Measurements from ENCODE around the gene MICALL2. TPM values are rescaled to one million over a fixed set of nuclear protein-coding genes. Genes with fewer than 3 reads are reported as not detected.

The MICALL2 gene
- total RNA-seq, 1 donor from 2014 or later = 3.1 TPM

DNA sequence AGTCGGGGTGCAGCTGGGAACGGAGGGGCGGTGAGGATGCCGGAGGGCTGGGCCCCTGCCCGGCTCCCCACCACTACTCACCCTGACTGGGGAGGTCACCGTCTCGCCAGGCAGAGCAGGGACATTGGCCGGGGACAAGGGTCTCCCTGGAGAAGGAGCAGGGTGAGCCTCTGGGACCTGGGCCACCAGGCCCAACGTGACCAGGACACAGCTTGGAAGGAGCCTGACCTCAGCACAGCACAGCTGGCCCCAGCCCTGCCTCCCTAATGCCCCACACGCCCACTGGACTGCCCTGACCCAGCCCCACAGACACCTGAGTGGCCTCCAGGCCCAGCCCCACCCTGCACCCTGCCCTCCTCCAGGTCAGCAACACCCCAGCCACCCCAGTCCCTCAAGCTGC is 21.1 kb downstream of the MICALL2 start:
- Histone ChIP-seq H3K27ac (ENCODE audit: low read depth, low read length) (no peak overlapping the region), H3K9me3 (ENCODE audit: control insufficient read depth in 3 of 3, low read length in 3 of 3) (no peaks in the 10 kb centered on the region), H3K4me1 (ENCODE audit: control insufficient read depth in 3 of 3, insufficient read depth in 3 of 3, low read length in 3 of 3) (no peaks in the 10 kb centered on the region), H3K27me3 (ENCODE audit: control insufficient read depth in 3 of 3, insufficient read depth in 3 of 3, low read length in 3 of 3) (no peaks in the 10 kb centered on the region), H3K9ac (ENCODE audit: low read depth in 1 of 3, low read length in 3 of 3) (no peak overlapping the region), H3K4me3 (ENCODE audit: low read length in 3 of 3) (no peak overlapping the region), H3K36me3 (ENCODE audit: control insufficient read depth in 3 of 3, insufficient read depth in 3 of 3, low read length in 3 of 3) (peaks cover 0 to 14% (median 7%) of the 10 kb centered on the region in 3 donors)

GRCh38 chr7:1437155-1437880 is 22.0 kb downstream of the MICALL2 start:
- no peaks in the 10 kb centered on the region for H3K9me3 ChIP-seq (ENCODE audit: control insufficient read depth in 3 of 3, low read length in 3 of 3)
- peaks cover 0 to under 1% (median 0%) of the 10 kb centered on the region in 3 donors for H3K4me1 ChIP-seq (ENCODE audit: control insufficient read depth in 3 of 3, insufficient read depth in 3 of 3, low read length in 3 of 3)
- H3K27me3 ChIP-seq (ENCODE audit: control insufficient read depth in 3 of 3, insufficient read depth in 3 of 3, low read length in 3 of 3) = peaks cover 0 to 2% (median 1%) of the 10 kb centered on the region in 3 donors
- H3K36me3 ChIP-seq (ENCODE audit: control insufficient read depth in 3 of 3, insufficient read depth in 3 of 3, low read length in 3 of 3) = peaks cover 0 to 14% (median 7%) of the 10 kb centered on the region in 3 donors
- H3K27ac ChIP-seq (ENCODE audit: low read depth, low read length) = no peak overlapping the region
- H3K4me3 ChIP-seq (ENCODE audit: low read length in 3 of 3) = no peak overlapping the region
- H3K9ac ChIP-seq (ENCODE audit: low read depth in 1 of 3, low read length in 3 of 3) = no peak overlapping the region

DNA sequence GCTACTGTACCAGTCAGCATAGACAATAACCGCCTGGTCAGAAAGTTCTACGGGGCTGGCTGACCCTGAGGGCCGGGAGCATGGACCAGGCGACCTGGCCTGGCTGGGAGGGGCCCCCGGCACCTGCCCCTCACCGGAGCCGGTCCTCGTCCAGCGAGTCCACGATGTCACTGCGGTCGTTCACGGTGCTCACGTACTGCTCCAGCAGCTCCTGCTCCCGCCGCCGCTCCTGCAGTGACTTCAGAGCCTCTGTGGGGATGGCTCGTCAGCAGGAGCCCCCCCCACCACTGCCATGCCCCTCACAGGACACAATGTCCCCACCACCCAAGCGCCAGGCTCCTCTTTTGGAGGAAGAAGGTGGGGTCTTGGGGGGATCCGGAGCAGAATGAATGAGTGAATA is 22.7 kb downstream of the MICALL2 start:
- Histone ChIP-seq H3K9me3 (ENCODE audit: control insufficient read depth in 3 of 3, low read length in 3 of 3) (no peaks in the 10 kb centered on the region), H3K4me3 (ENCODE audit: low read length in 3 of 3) (no peak overlapping the region), H3K27ac (ENCODE audit: low read depth, low read length) (no peak overlapping the region), H3K27me3 (ENCODE audit: control insufficient read depth in 3 of 3, insufficient read depth in 3 of 3, low read length in 3 of 3) (peaks cover 4 to 7% (median 6%) of the 10 kb centered on the region in 3 donors), H3K4me1 (ENCODE audit: control insufficient read depth in 3 of 3, insufficient read depth in 3 of 3, low read length in 3 of 3) (peaks cover 0 to 5% (median 0%) of the 10 kb centered on the region in 3 donors), H3K9ac (ENCODE audit: low read depth in 1 of 3, low read length in 3 of 3) (no peak overlapping the region), H3K36me3 (ENCODE audit: control insufficient read depth in 3 of 3, insufficient read depth in 3 of 3, low read length in 3 of 3) (peaks cover 0 to 14% (median 4%) of the 10 kb centered on the region in 3 donors)

GRCh38 chr7:1434891-1435670 is 24.2 kb downstream of the MICALL2 start:
- H3K9ac ChIP-seq (ENCODE audit: low read depth in 1 of 3, low read length in 3 of 3) = no peak overlapping the region
- no peak overlapping the region for H3K27ac ChIP-seq (ENCODE audit: low read depth, low read length)

DNA sequence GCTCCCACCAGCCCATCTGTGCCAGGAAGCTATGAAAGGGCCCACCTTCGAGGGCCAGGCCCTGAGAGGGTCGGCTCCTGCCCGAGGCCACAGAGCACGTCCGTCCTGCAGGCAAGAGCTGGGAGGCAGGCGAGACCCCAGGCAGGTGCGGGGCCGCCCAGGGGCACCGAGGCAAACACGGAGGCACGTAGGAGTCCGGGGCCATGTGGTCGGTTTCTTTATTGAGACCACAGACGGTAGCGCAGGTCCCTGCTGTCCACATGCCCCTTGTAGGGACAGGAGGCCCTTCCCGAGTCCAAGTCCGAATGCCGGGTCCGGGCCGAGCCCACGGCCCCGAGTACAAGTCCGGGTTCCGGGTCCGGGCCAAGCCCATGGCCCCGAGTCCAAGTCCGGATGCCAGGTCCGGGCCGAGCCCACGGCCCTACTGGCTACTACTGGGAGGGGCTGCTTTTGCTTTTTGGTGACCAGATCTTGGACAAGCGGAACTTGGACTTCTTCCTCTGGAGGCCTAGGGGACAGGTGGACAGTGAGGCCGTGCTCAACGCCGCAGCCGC is 25.0 kb downstream of the MICALL2 start:
- Histone ChIP-seq H3K9me3 (ENCODE audit: control insufficient read depth in 3 of 3, low read length in 3 of 3) (no peaks in the 10 kb centered on the region), H3K27me3 (ENCODE audit: control insufficient read depth in 3 of 3, insufficient read depth in 3 of 3, low read length in 3 of 3) (peaks cover 21 to 27% (median 26%) of the 10 kb centered on the region in 3 donors), H3K4me1 (ENCODE audit: control insufficient read depth in 3 of 3, insufficient read depth in 3 of 3, low read length in 3 of 3) (peaks cover 0 to 5% (median 0%) of the 10 kb centered on the region in 3 donors), H3K36me3 (ENCODE audit: control insufficient read depth in 3 of 3, insufficient read depth in 3 of 3, low read length in 3 of 3) (peaks cover 0 to 4% (median 2%) of the 10 kb centered on the region in 3 donors), H3K27ac (ENCODE audit: low read depth, low read length) (no peak overlapping the region), H3K4me3 (ENCODE audit: low read length in 3 of 3) (no peak overlapping the region), H3K9ac (ENCODE audit: low read depth in 1 of 3, low read length in 3 of 3) (no peak overlapping the region)

More at GRCh38 chr7:1434891-1435670, 24.2 kb downstream of the MICALL2 start:
- Histone ChIP-seq H3K36me3 (ENCODE audit: control insufficient read depth in 3 of 3, insufficient read depth in 3 of 3, low read length in 3 of 3) (peaks cover 0 to 10% (median 2%) of the 10 kb centered on the region in 3 donors), H3K27me3 (ENCODE audit: control insufficient read depth in 3 of 3, insufficient read depth in 3 of 3, low read length in 3 of 3) (peaks cover 14 to 19% (median 17%) of the 10 kb centered on the region in 3 donors), H3K4me3 (ENCODE audit: low read length in 3 of 3) (no peak overlapping the region), H3K4me1 (ENCODE audit: control insufficient read depth in 3 of 3, insufficient read depth in 3 of 3, low read length in 3 of 3) (peaks cover 0 to 5% (median 0%) of the 10 kb centered on the region in 3 donors), H3K9me3 (ENCODE audit: control insufficient read depth in 3 of 3, low read length in 3 of 3) (no peaks in the 10 kb centered on the region)

DNA sequence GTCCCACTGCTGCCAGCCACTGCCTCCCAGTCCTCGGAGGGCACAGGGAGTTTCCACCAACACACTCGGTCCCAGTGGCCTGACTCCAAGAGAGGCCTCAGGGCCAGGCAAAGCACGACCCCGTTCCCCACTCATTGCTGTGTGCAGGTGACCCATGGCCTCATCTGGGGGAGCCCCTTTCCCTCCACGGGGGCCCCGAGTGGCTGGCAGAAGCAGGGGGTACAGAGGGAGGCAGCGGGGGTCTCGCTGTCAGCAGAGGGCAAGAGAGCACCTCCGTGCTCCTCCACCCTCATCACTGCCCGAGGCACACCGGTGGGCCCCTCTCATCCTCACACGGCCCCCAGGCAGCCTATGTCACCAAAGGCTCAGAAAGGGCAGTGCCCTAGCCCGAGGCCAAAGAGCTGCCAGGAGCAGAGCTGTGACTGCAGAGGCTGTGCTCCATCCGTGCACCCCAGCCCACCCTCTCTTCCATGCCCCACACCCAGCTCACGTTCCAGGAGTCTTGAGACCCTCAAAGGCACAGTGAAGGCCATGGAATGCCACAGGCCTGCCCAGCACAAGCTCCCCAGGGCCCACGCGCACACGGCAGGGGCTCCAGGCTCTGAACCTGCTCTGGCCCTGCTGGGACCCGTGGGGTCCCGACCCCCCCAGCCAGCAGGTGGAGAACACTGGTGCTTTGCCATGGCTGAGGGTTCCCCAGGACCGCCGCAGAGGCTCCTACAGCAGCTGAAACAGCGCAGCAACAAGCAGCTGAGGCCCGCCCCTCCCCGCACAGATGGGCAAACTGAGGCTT is 25.9 kb downstream of the MICALL2 start:
- no peak overlapping the region for H3K4me3 ChIP-seq (ENCODE audit: low read length in 3 of 3)
- H3K4me1 ChIP-seq (ENCODE audit: control insufficient read depth in 3 of 3, insufficient read depth in 3 of 3, low read length in 3 of 3) = peaks cover 0 to 5% (median 0%) of the 10 kb centered on the region in 3 donors
- H3K27me3 ChIP-seq (ENCODE audit: control insufficient read depth in 3 of 3, insufficient read depth in 3 of 3, low read length in 3 of 3) = peaks cover 26 to 35% (median 32%) of the 10 kb centered on the region in 3 donors
- no peak overlapping the region for H3K27ac ChIP-seq (ENCODE audit: low read depth, low read length)
- peaks cover 0 to 3% (median 2%) of the 10 kb centered on the region in 3 donors for H3K36me3 ChIP-seq (ENCODE audit: control insufficient read depth in 3 of 3, insufficient read depth in 3 of 3, low read length in 3 of 3)
- no peaks in the 10 kb centered on the region for H3K9me3 ChIP-seq (ENCODE audit: control insufficient read depth in 3 of 3, low read length in 3 of 3)
- no peak overlapping the region for H3K9ac ChIP-seq (ENCODE audit: low read depth in 1 of 3, low read length in 3 of 3)

GRCh38 chr7:1432411-1433082 is 26.7 kb downstream of the MICALL2 start:
- peaks cover 0 to 3% (median 0%) of the 10 kb centered on the region in 3 donors for H3K36me3 ChIP-seq (ENCODE audit: control insufficient read depth in 3 of 3, insufficient read depth in 3 of 3, low read length in 3 of 3)
- no peak overlapping the region for H3K9ac ChIP-seq (ENCODE audit: low read depth in 1 of 3, low read length in 3 of 3)
- H3K27ac ChIP-seq (ENCODE audit: low read depth, low read length) = no peak overlapping the region
- no peaks in the 10 kb centered on the region for H3K9me3 ChIP-seq (ENCODE audit: control insufficient read depth in 3 of 3, low read length in 3 of 3)
- H3K27me3 ChIP-seq (ENCODE audit: control insufficient read depth in 3 of 3, insufficient read depth in 3 of 3, low read length in 3 of 3) = peaks cover 26 to 36% (median 32%) of the 10 kb centered on the region in 3 donors
- H3K4me1 ChIP-seq (ENCODE audit: control insufficient read depth in 3 of 3, insufficient read depth in 3 of 3, low read length in 3 of 3) = peaks cover 0 to 5% (median 0%) of the 10 kb centered on the region in 3 donors
- H3K4me3 ChIP-seq (ENCODE audit: low read length in 3 of 3) = no peak overlapping the region

DNA sequence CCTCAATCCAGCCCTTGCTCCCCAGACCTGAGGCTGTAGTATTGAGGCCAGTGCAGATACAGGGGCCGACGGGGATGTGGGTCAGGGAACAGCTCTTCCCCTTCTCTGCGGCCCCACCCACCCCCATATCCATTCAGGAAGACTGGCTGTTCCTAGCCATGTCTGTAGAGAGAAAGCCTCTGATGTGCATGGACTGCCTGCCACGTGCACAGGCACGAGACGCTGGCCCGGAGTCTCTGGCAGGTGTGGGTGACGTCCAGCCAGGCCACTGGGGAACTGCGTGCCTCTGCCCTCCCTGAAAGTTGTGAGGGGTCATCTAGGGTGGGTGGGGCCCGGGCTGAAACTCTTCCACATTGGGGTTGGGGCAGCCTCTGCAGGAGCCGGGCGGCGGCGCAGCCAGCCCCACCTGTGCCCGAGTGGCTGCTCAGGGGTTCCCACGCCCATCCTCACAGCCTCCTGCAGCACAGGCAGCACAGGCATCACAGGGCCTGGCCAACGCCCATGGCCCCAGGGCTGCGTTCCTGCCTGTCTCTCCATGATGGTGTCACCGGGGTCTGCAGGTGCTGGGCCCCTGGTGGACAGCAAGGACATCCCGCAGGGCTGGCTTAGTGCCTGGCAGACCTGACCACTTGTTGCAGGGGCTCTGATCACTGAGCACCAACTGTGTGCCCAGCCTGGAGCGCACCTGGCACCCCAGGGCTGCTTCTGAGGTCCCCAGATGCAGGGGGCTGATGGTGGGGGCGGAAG is 27.5 kb downstream of the MICALL2 start:
- H3K9me3 ChIP-seq (ENCODE audit: control insufficient read depth in 3 of 3, low read length in 3 of 3) = no peaks in the 10 kb centered on the region
- peaks cover 26 to 39% (median 33%) of the 10 kb centered on the region in 3 donors for H3K27me3 ChIP-seq (ENCODE audit: control insufficient read depth in 3 of 3, insufficient read depth in 3 of 3, low read length in 3 of 3)
- no peaks in the 10 kb centered on the region for H3K36me3 ChIP-seq (ENCODE audit: control insufficient read depth in 3 of 3, insufficient read depth in 3 of 3, low read length in 3 of 3)
- H3K4me3 ChIP-seq (ENCODE audit: low read length in 3 of 3) = no peak overlapping the region
- no peak overlapping the region for H3K27ac ChIP-seq (ENCODE audit: low read depth, low read length)
- H3K4me1 ChIP-seq (ENCODE audit: control insufficient read depth in 3 of 3, insufficient read depth in 3 of 3, low read length in 3 of 3) = peaks cover 0 to 5% (median 0%) of the 10 kb centered on the region in 3 donors
- H3K9ac ChIP-seq (ENCODE audit: low read depth in 1 of 3, low read length in 3 of 3) = no peak overlapping the region

Measured in skeletal muscle tissue (tissue), 4 donors.